Stimulated activated CD4-positive, alpha-beta T cell treated with anti-CD3 and anti-CD28 coated beads, Interleukin-1b, Interleukin-23, amount 100 ng/mL, for 24 hours (primary cell): ENCODE data around the gene SMG6.
"Not testable (repeated sequence)": the region's sequence is repeated elsewhere in the genome, so short reads cannot be mapped to it uniquely, and the experiment has no call there.

Experiments used
- DNase-seq, 4 experiments: peaks; one replicate each; pipeline ENCODE4 v3.0.0-alpha.2; 2020; ENCODE audit warnings: low read depth in 4 of 4, low spot score in 1 of 4

The SMG6 gene

GRCh38 chr17:2181897-2182448 is 121.6 kb downstream of the SMG6 start:
- DNase-seq = no peak

- DNase-seq = no peak
Measured at GRCh38 chr17:2181206-2181896, 122.2 kb downstream of the SMG6 start.

GRCh38 chr17:2180768-2181167 is 122.8 kb downstream of the SMG6 start:
- DNase-seq = no peak

GRCh38 chr17:2179615-2180295 is 123.8 kb downstream of the SMG6 start:
- no peak for DNase-seq

- DNase-seq = no peak
Measured at GRCh38 chr17:2178798-2179501, 124.6 kb downstream of the SMG6 start.

- DNase-seq = no peak
Measured at GRCh38 chr17:2177235-2177811, 126.3 kb downstream of the SMG6 start.

GRCh38 chr17:2176499-2177169 is 127.0 kb downstream of the SMG6 start:
- no peak for DNase-seq

- no peak for DNase-seq
Measured at GRCh38 chr17:2175294-2175628, 128.3 kb downstream of the SMG6 start.

GRCh38 chr17:2174468-2175293 is 128.9 kb downstream of the SMG6 start:
- DNase-seq = no peak

- no peak for DNase-seq
Measured at GRCh38 chr17:2174014-2174413, 129.6 kb downstream of the SMG6 start.

- DNase-seq = no peak
Measured at GRCh38 chr17:2172999-2173398, 130.6 kb downstream of the SMG6 start.

GRCh38 chr17:2172077-2172851 is 131.3 kb downstream of the SMG6 start:
- DNase-seq = no peak

GRCh38 chr17:2171702-2172076 is 131.9 kb downstream of the SMG6 start:
- no peak for DNase-seq

- DNase-seq = no peak
Measured at GRCh38 chr17:2170023-2170422, 133.6 kb downstream of the SMG6 start.

GRCh38 chr17:2165723-2166122 is 137.9 kb downstream of the SMG6 start:
- not testable (repeated sequence) for DNase-seq

GRCh38 chr17:2158396-2158780 is 145.2 kb downstream of the SMG6 start:
- no peak for DNase-seq

GRCh38 chr17:2157675-2158395 is 145.8 kb downstream of the SMG6 start:
- DNase-seq = no peak

GRCh38 chr17:2157081-2157480 is 146.5 kb downstream of the SMG6 start:
- DNase-seq = no peak

GRCh38 chr17:2156666-2157065 is 146.9 kb downstream of the SMG6 start:
- no peak for DNase-seq
